Memory B cell (primary cell): Measurements from ENCODE around the gene NRDE2.

Experiments
- ATAC-seq: fragments of 150-1000 bp; cut with Tn5 transposase; 2 replicates; pipeline ENCODE4 v1.10.0; 2021; ENCODE audit warnings: low read depth, mild to moderate bottlenecking, moderate library complexity
- DNase-seq, 2 donors: peaks; one replicate each; pipeline ENCODE4 v3.0.0; 2022; ENCODE audit warnings: low spot score in 2 of 2
- H3K27ac Mint-ChIP-seq: one replicate; pipeline ENCODE4 v1.8.0; 2022; ENCODE audit warnings: mild to moderate bottlenecking, moderate library complexity, mixed read lengths
- H3K27me3 Mint-ChIP-seq: one replicate; pipeline ENCODE4 v1.8.0; 2022; ENCODE audit warnings: mixed read lengths
- H3K36me3 Mint-ChIP-seq: one replicate; pipeline ENCODE4 v1.8.0; 2022; ENCODE audit warnings: mild to moderate bottlenecking, mixed read lengths
- H3K4me1 Mint-ChIP-seq: one replicate; pipeline ENCODE4 v1.8.0; 2022; ENCODE audit warnings: mixed read lengths
- H3K4me3 Mint-ChIP-seq: one replicate; pipeline ENCODE4 v1.8.0; 2022; ENCODE audit warnings: mild to moderate bottlenecking, moderate library complexity, mixed read lengths
- H3K9me3 Mint-ChIP-seq: one replicate; pipeline ENCODE4 v1.8.0; 2022; ENCODE audit warnings: mixed read lengths

Gene NRDE2, protein sequence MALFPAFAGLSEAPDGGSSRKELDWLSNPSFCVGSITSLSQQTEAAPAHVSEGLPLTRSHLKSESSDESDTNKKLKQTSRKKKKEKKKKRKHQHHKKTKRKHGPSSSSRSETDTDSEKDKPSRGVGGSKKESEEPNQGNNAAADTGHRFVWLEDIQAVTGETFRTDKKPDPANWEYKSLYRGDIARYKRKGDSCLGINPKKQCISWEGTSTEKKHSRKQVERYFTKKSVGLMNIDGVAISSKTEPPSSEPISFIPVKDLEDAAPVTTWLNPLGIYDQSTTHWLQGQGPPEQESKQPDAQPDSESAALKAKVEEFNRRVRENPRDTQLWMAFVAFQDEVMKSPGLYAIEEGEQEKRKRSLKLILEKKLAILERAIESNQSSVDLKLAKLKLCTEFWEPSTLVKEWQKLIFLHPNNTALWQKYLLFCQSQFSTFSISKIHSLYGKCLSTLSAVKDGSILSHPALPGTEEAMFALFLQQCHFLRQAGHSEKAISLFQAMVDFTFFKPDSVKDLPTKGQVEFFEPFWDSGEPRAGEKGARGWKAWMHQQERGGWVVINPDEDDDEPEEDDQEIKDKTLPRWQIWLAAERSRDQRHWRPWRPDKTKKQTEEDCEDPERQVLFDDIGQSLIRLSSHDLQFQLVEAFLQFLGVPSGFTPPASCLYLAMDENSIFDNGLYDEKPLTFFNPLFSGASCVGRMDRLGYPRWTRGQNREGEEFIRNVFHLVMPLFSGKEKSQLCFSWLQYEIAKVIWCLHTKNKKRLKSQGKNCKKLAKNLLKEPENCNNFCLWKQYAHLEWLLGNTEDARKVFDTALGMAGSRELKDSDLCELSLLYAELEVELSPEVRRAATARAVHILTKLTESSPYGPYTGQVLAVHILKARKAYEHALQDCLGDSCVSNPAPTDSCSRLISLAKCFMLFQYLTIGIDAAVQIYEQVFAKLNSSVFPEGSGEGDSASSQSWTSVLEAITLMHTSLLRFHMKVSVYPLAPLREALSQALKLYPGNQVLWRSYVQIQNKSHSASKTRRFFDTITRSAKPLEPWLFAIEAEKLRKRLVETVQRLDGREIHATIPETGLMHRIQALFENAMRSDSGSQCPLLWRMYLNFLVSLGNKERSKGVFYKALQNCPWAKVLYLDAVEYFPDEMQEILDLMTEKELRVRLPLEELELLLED

GRCh38 chr14:90331497-90332270 is at the start of gene NRDE2:
Gene NRDE2, minus strand, starts transcription at chr14:90331941. Its CDS starts 37 bp downstream, at chr14:90331904.
- peaks cover 4% of the 10 kb centered on the region for H3K27me3 Mint-ChIP-seq
- no peaks in the 10 kb centered on the region for H3K9me3 Mint-ChIP-seq
- peaks cover 7% of the 10 kb centered on the region for H3K36me3 Mint-ChIP-seq
- DNase-seq, result peak; percentile 85 to 86
- peaks cover 16% of the 10 kb centered on the region for H3K4me1 Mint-ChIP-seq
- H3K4me3 Mint-ChIP-seq, result peak within 1 kb of the TSS; percentile 86
- peak within 1 kb of the TSS; percentile 94 for H3K27ac Mint-ChIP-seq
- peak; percentile 95 for ATAC-seq

DNA sequence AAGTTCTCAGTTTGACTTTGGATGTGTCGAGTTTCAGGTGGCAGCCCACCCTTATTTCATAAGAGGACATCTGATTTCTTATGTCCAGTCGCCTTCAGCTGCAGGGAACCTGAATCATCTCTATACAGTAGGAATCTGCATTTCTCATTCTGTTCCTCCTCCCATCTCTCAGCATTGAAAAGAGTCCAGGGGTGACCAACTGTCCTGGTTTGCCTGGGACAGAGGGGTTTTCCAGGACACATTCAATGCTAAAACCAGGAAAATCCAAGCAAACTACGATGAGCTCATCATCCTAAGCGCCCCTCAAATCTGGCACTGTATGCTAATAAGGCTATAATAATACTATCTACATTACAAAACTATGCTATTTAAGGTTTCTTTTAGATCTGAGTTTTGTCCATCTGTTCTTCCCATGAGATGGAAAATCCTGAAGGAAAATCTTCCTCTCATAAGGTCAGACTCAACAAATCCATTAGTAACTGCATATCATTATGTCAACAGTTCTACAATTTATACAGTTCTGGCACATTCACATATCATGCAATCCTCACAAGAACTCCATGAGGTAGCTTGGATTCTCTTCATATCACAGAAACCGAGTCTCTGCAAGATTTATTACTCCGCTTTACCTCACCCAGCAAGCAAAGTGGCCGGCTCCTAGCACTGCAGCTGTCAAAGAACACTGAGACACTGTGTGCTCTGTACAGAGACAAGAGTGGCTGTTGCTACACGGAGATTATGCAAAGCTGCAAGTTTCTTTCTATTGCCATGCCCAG is 49.5 kb upstream of the NRDE2 start:
- H3K27me3 Mint-ChIP-seq, result no peaks in the 10 kb centered on the region

DNA sequence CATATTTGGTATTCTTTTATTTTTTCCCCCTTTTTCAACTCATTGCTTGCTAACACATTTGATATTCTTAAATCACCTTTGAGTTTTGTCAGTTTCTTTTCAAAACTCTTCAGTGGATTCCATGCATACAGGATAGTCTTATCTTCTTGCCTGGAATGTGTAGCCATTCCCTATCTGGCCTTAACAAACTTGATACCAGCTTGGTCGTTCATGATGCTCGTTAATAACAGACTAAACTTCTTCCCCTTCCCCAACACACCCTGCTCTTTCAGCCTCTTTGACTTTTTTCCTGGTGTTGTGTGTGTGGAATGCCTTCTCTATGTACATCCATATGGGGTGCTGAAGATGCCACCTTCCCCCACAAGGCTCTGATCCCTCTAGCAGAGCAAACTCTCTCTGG is 47.4 kb upstream of the NRDE2 start:
- H3K27me3 Mint-ChIP-seq, result no peaks in the 10 kb centered on the region
- ATAC-seq (no peak), DNase-seq (no peak)
- no peaks in the 10 kb centered on the region for H3K36me3 Mint-ChIP-seq
- H3K4me3 Mint-ChIP-seq, result no peak overlapping the region
- H3K9me3 Mint-ChIP-seq, result no peaks in the 10 kb centered on the region
- peaks cover 8% of the 10 kb centered on the region for H3K4me1 Mint-ChIP-seq
- no peak overlapping the region for H3K27ac Mint-ChIP-seq

More for the DNA sequence above, 49.5 kb upstream of the NRDE2 start:
- Mint-ChIP-seq H3K4me3 (no peak overlapping the region), H3K27ac (no peak overlapping the region), H3K9me3 (no peaks in the 10 kb centered on the region), H3K4me1 (peaks cover 11% of the 10 kb centered on the region), H3K36me3 (no peaks in the 10 kb centered on the region)
- no peak for DNase-seq
- no peak for ATAC-seq

- Mint-ChIP-seq H3K27me3 (no peaks in the 10 kb centered on the region), H3K4me1 (peaks cover 7% of the 10 kb centered on the region), H3K36me3 (no peaks in the 10 kb centered on the region), H3K4me3 (no peak overlapping the region), H3K27ac (no peak overlapping the region), H3K9me3 (no peaks in the 10 kb centered on the region)
- no peak for DNase-seq
- ATAC-seq, result no peak
Observed at GRCh38 chr14:90378249-90378648, 46.5 kb upstream of the NRDE2 start.

GRCh38 chr14:90375934-90376333 is 44.2 kb upstream of the NRDE2 start:
- DNase-seq, result no peak
- ATAC-seq, result no peak
- Mint-ChIP-seq H3K9me3 (no peaks in the 10 kb centered on the region), H3K36me3 (no peaks in the 10 kb centered on the region), H3K4me1 (peaks cover 5% of the 10 kb centered on the region), H3K27me3 (no peaks in the 10 kb centered on the region), H3K4me3 (no peak overlapping the region), H3K27ac (no peak overlapping the region)

DNA sequence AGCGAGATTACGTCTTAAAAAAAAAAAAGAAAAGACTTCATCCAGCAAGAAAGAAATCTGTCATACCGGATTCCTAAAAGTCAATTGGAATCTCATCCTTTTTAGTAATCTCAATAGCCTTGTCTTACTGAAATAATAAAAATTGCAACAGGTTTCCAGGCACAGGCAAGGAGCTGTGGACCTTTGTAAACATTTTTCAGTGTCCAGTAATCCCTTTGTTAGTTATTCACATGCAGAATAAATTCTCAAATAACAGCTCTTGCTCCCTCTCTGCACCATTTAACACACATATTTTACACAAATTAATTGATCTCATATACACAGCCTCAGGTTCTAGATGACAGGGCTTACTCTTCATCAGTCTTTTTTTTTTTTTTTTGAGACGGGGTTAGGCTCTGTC is 43.1 kb upstream of the NRDE2 start:
- Mint-ChIP-seq H3K36me3 (no peaks in the 10 kb centered on the region), H3K9me3 (no peaks in the 10 kb centered on the region), H3K27ac (no peak overlapping the region), H3K4me1 (peaks cover 5% of the 10 kb centered on the region), H3K4me3 (no peak overlapping the region), H3K27me3 (no peaks in the 10 kb centered on the region)
- no peak for ATAC-seq
- DNase-seq, result no peak

DNA sequence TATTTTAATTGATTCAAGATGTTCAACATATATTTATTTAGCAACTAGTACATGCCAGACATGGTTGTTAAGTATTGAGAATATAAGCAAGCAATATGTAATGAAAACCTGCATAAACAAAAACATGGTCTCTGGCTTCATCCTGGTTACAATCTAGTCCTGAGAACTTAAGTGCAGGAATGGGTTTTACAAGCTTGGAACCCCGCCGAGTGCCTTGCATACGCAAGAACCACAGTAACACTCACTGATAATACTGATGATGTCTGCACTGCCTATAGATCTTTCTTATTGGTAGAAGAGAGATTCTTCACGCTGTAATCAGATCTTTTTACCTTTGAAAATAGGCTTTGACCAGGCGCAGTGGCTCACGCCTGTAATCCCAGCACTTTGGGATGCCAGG is 42.1 kb upstream of the NRDE2 start:
- H3K27me3 Mint-ChIP-seq, result no peaks in the 10 kb centered on the region
- ATAC-seq, result no peak
- no peak overlapping the region for H3K27ac Mint-ChIP-seq
- no peaks in the 10 kb centered on the region for H3K9me3 Mint-ChIP-seq
- no peak for DNase-seq
- H3K4me3 Mint-ChIP-seq, result no peak overlapping the region
- no peaks in the 10 kb centered on the region for H3K36me3 Mint-ChIP-seq
- H3K4me1 Mint-ChIP-seq, result no peaks in the 10 kb centered on the region

DNA sequence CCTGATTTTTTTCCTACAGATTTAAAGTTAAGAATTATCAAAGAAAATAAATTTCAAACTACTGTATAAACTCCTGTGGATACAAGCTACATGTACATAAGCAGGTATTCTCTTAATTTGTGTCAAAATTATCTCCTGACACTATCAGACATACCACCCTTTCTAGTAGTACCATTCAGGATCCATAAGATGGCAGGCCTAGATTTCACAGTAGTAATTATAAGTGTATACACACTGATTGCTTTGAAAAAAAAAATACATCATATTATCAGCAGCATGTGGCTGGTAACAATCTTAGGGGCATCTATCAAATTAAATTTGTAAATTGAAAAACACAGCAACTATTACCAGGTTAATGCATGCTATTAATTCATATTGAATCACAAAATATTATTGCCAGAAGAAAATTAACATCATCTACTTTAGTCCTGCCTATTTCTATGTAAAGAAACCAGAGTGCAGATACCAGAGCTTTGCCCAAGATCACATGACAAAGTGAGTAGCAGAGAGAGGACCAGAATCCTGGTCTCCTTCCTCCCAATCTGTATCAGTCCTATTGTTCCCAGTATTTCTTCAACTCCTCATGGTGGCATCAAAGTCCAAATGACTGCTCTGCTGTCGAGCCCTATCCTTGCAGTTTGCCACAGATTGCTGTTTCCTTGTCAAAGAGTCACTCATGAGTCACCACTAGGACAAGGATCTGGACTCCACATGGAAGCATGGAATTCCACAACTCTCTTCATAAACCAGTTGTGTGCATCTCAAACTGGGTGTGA is 37.4 kb upstream of the NRDE2 start:
- DNase-seq, result no peak
- no peaks in the 10 kb centered on the region for H3K36me3 Mint-ChIP-seq

GRCh38 chr14:90362558-90362896 is 30.8 kb upstream of the NRDE2 start:
- ATAC-seq, result no peak
- no peak overlapping the region for H3K4me3 Mint-ChIP-seq

More for the DNA sequence above, 37.4 kb upstream of the NRDE2 start:
- no peaks in the 10 kb centered on the region for H3K9me3 Mint-ChIP-seq
- no peaks in the 10 kb centered on the region for H3K27me3 Mint-ChIP-seq
- H3K27ac Mint-ChIP-seq, result no peak overlapping the region
- H3K4me3 Mint-ChIP-seq, result no peak overlapping the region
- H3K4me1 Mint-ChIP-seq, result no peaks in the 10 kb centered on the region
- peak; percentile 73 for ATAC-seq

GRCh38 chr14:90361865-90362557 is 30.3 kb upstream of the NRDE2 start:
- no peak for ATAC-seq
- H3K36me3 Mint-ChIP-seq, result peaks cover 1% of the 10 kb centered on the region
- H3K9me3 Mint-ChIP-seq, result peaks cover 1% of the 10 kb centered on the region
- H3K27me3 Mint-ChIP-seq, result peaks cover 3% of the 10 kb centered on the region
- no peak overlapping the region for H3K4me3 Mint-ChIP-seq
- no peak for DNase-seq
- H3K4me1 Mint-ChIP-seq, result no peaks in the 10 kb centered on the region
- H3K27ac Mint-ChIP-seq, result no peak overlapping the region

More at GRCh38 chr14:90362558-90362896, 30.8 kb upstream of the NRDE2 start:
- no peak for DNase-seq
- H3K36me3 Mint-ChIP-seq, result peaks cover 1% of the 10 kb centered on the region
- H3K4me1 Mint-ChIP-seq, result no peaks in the 10 kb centered on the region
- no peak overlapping the region for H3K27ac Mint-ChIP-seq
- peaks cover 1% of the 10 kb centered on the region for H3K9me3 Mint-ChIP-seq
- peaks cover 3% of the 10 kb centered on the region for H3K27me3 Mint-ChIP-seq

DNA sequence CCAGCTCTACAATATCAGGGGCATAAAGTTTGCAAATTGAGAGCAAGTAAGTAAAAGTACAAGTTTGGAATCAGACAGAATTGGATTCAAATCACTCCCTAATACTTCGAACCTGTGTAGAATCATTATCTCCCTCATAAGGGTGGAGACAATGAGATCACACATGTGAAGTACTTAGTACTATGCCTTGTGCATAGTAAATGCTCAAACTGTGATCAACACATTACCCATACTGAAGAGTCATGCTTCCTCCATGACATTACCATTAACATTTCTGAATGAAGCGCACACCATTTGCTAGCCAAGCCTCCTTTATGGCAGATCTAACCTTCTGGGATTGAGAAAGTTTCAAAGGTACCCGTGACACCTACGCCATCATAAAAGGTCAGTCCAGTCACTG is 26.6 kb upstream of the NRDE2 start:
- Mint-ChIP-seq H3K9me3 (peaks cover 1% of the 10 kb centered on the region), H3K4me1 (no peaks in the 10 kb centered on the region), H3K4me3 (no peak overlapping the region), H3K27me3 (peaks cover 3% of the 10 kb centered on the region), H3K36me3 (peaks cover 1% of the 10 kb centered on the region), H3K27ac (no peak overlapping the region)
- DNase-seq (no peak), ATAC-seq (no peak)

DNA sequence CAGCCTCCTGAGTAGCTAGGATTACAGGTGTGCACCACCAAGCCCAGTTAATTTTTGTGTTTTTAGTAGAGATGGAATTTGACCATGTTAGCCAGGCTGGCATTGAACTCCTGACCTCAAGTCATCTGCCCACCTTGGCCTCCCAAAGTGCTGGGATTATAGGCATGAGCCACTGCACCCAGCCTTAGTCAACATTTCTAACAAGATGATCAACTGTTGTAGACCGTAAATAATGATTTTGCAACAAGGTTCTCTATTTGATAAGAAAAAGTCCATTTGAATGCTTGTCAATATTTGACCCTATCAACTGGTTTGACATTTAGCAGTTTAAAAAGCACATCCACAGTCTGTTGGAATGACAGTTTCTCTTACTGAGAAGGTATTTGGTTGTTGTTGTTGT is 25.2 kb upstream of the NRDE2 start:
- Mint-ChIP-seq H3K4me1 (no peaks in the 10 kb centered on the region), H3K36me3 (no peaks in the 10 kb centered on the region), H3K9me3 (no peaks in the 10 kb centered on the region), H3K4me3 (no peak overlapping the region), H3K27me3 (peaks cover 2% of the 10 kb centered on the region), H3K27ac (no peak overlapping the region)
- ATAC-seq (no peak), DNase-seq (no peak)
